GM18519 (cell line): ENCODE results near the gene MYH10.
A peak's percentile ranks its signal among the peaks of the same experiment; 100 is the strongest.

Experiments
- ATAC-seq: cut with Tn5 transposase; IDR thresholded peaks from one replicate; pipeline ENCODE4 v1.9.1; 2021; ENCODE audit warnings: mild to moderate bottlenecking, moderate library complexity; ENCODE audit not compliant: unreplicated experiment, low FRiP score

The MYH10 gene

GRCh38 chr17:8649157-8650118, 18.9 kb upstream of the MYH10 start:
- ATAC-seq: no peak

- no peak for ATAC-seq
Measured at GRCh38 chr17:8647956-8648355, 17.4 kb upstream of the MYH10 start.

GRCh38 chr17:8647202-8647601, 16.7 kb upstream of the MYH10 start:
- no peak for ATAC-seq

- no peak for ATAC-seq
Measured at GRCh38 chr17:8644507-8644902, 14.0 kb upstream of the MYH10 start.

- ATAC-seq: no peak
Measured at GRCh38 chr17:8643855-8644506, 13.5 kb upstream of the MYH10 start.

- ATAC-seq: no peak
Measured at GRCh38 chr17:8639709-8640108, 9.2 kb upstream of the MYH10 start.

- ATAC-seq: no peak
Measured at GRCh38 chr17:8632061-8632460, 1.5 kb upstream of the MYH10 start.

- ATAC-seq: no peak
Measured at GRCh38 chr17:8631554-8631877, 991 bp upstream of the MYH10 start.

- ATAC-seq: peak; percentile 85
Measured at GRCh38 chr17:8630802-8631553, 453 bp upstream of the MYH10 start.

- ATAC-seq: no peak
Measured at GRCh38 chr17:8629371-8630226, 926 bp downstream of the MYH10 start.

GRCh38 chr17:8628609-8629169, 1.8 kb downstream of the MYH10 start:
- no peak for ATAC-seq

GRCh38 chr17:8628172-8628571, 2.4 kb downstream of the MYH10 start:
- ATAC-seq: no peak

GRCh38 chr17:8623591-8623990, 6.9 kb downstream of the MYH10 start:
- ATAC-seq: no peak

- ATAC-seq: no peak
Measured at GRCh38 chr17:8622191-8622590, 8.3 kb downstream of the MYH10 start.

- ATAC-seq: no peak
Measured at GRCh38 chr17:8621585-8621984, 8.9 kb downstream of the MYH10 start.

GRCh38 chr17:8619294-8619693, 11.2 kb downstream of the MYH10 start:
- no peak for ATAC-seq

- ATAC-seq: no peak
Measured at GRCh38 chr17:8618825-8619224, 11.7 kb downstream of the MYH10 start.

GRCh38 chr17:8614988-8615387, 15.5 kb downstream of the MYH10 start:
- ATAC-seq: no peak

- ATAC-seq: no peak
Measured at GRCh38 chr17:8611619-8612298, 18.8 kb downstream of the MYH10 start.
